GM23338 (cell line): ENCODE results near the gene MARCHF10. TPM values are rescaled to one million over a fixed set of nuclear protein-coding genes. Genes with fewer than 3 reads are reported as not detected.

Source experiments
- ATAC-seq: fragments of 200-7000 bp; cut with Tn5 transposase; 3 replicates; pipeline ENCODE4 v1.9.1; 2020
- DNase-seq: peaks from one replicate; pipeline ENCODE4 v3.0.0-alpha.2; 2015; ENCODE audit warnings: low spot score
- H2AFZ ChIP-seq: fragments of 200-600 bp; sonication (generic); 2 replicates; pipeline ENCODE4 v1.8.0; 2016; ENCODE audit warnings: antibody characterized with exemption, mild to moderate bottlenecking, moderate library complexity
- H3F3A ChIP-seq: fragments of 200-600 bp; sonication (generic); replicated peaks from 2 replicates; pipeline ENCODE4 v1.8.0; 2017; ENCODE audit warnings: antibody characterized with exemption, mixed run types, low read depth
- H3K27ac ChIP-seq: fragments of 200-600 bp; sonication (generic); 2 replicates; pipeline ENCODE4 v1.6.1; 2016; ENCODE audit warnings: low read depth
- H3K27me3 ChIP-seq: fragments of 200-600 bp; sonication (generic); 2 replicates; pipeline ENCODE4 v1.8.0; 2016; ENCODE audit warnings: mild to moderate bottlenecking, mixed run types, moderate library complexity; ENCODE audit not compliant: insufficient read depth
- H3K36me3 ChIP-seq: fragments of 200-600 bp; sonication (generic); 2 replicates; pipeline ENCODE4 v1.8.0; 2016; ENCODE audit warnings: mild to moderate bottlenecking; ENCODE audit not compliant: insufficient read depth
- H3K4me1 ChIP-seq: fragments of 200-600 bp; sonication (generic); 2 replicates; pipeline ENCODE4 v1.8.0; 2016; ENCODE audit warnings: mild to moderate bottlenecking, moderate library complexity; ENCODE audit not compliant: insufficient read depth
- H3K4me2 ChIP-seq: fragments of 200-600 bp; sonication (generic); 2 replicates; pipeline ENCODE4 v1.7.1; 2017; ENCODE audit warnings: mixed run types
- H3K4me3 ChIP-seq: fragments of 200-600 bp; sonication (generic); 2 replicates; pipeline ENCODE4 v1.6.1; 2016; ENCODE audit warnings: mixed run types
- H3K79me2 ChIP-seq: fragments of 200-600 bp; sonication (generic); replicated peaks from 2 replicates; pipeline ENCODE4 v1.8.0; 2017; ENCODE audit warnings: mild to moderate bottlenecking; ENCODE audit not compliant: insufficient read depth
- H3K9me2 ChIP-seq: fragments of 200-600 bp; sonication (generic); 2 replicates; pipeline ENCODE4 v1.8.0; 2017; ENCODE audit not compliant: insufficient read depth
- H4K20me1 ChIP-seq: fragments of 200-600 bp; sonication (generic); replicated peaks from 2 replicates; pipeline ENCODE4 v1.8.0; 2017; ENCODE audit warnings: mild to moderate bottlenecking; ENCODE audit not compliant: insufficient read depth
- H3K27ac Mint-ChIP-seq: 2 replicates; pipeline ENCODE4 v1.8.0; 2020; ENCODE audit warnings: inconsistent platforms, mild to moderate bottlenecking, moderate library complexity, mixed read lengths
- H3K27me3 Mint-ChIP-seq: 3 replicates; pipeline ENCODE4 v1.8.0; 2022; ENCODE audit warnings: low read depth, mild to moderate bottlenecking, moderate library complexity, mixed read lengths, inconsistent platforms; ENCODE audit not compliant: insufficient read depth, poor library complexity
- H3K36me3 Mint-ChIP-seq: 3 replicates; pipeline ENCODE4 v1.8.0; 2021; ENCODE audit warnings: low read depth, mild to moderate bottlenecking, inconsistent platforms, moderate library complexity, mixed read lengths
- H3K4me1 Mint-ChIP-seq: 3 replicates; pipeline ENCODE4 v1.8.0; 2020; ENCODE audit warnings: mild to moderate bottlenecking, inconsistent platforms, mixed read lengths
- H3K4me3 Mint-ChIP-seq: 3 replicates; pipeline ENCODE4 v1.8.0; 2021; ENCODE audit warnings: moderate library complexity, mild to moderate bottlenecking, inconsistent platforms, mixed read lengths
- H3K9me3 Mint-ChIP-seq: 3 replicates; pipeline ENCODE4 v1.8.0; 2020; ENCODE audit warnings: moderate library complexity, mild to moderate bottlenecking, inconsistent platforms, mixed read lengths
- CREB1 ChIP-seq: fragments of 250-450 bp; sonication (Bioruptor Pico); IDR thresholded peaks from 2 replicates; pipeline ENCODE4 v1.5.0; 2020; ENCODE audit warnings: low read depth, mild to moderate bottlenecking, moderate library complexity
- EZH2 ChIP-seq: fragments of 200-600 bp; sonication (generic); IDR thresholded peaks from one replicate; pipeline ENCODE4 v1.8.0; 2017; ENCODE audit warnings: antibody characterized with exemption, mild to moderate bottlenecking, low read depth; ENCODE audit not compliant: unreplicated experiment
- JUNB ChIP-seq: IDR thresholded peaks from one replicate; pipeline ENCODE4 v1.6.1; 2016; ENCODE audit warnings: antibody characterized with exemption; ENCODE audit not compliant: unreplicated experiment
- NANOG ChIP-seq: IDR thresholded peaks from 2 replicates; pipeline ENCODE4 v1.6.1; 2016; ENCODE audit warnings: antibody characterized with exemption, borderline replicate concordance
- POLR2AphosphoS5 ChIP-seq: IDR thresholded peaks from 2 replicates; pipeline ENCODE4 v1.6.1; 2016; ENCODE audit warnings: antibody characterized with exemption, low read depth
- STAT1 ChIP-seq: IDR thresholded peaks from one replicate; pipeline ENCODE4 v1.6.1; 2016; ENCODE audit warnings: antibody characterized with exemption; ENCODE audit not compliant: unreplicated experiment
- ZNF114 ChIP-seq: fragments of 250-450 bp; sonication (Bioruptor Pico); IDR thresholded peaks from 2 replicates; pipeline ENCODE4 v1.5.0; 2020; ENCODE audit warnings: mild to moderate bottlenecking, moderate library complexity
- polyA plus RNA-seq: library from polyadenylated mRNA; unstranded; fragments of >200 nt; fragmentation: Nextera tagmentation; extraction: Ambion mirVana; gene quantifications from 2 replicates; pipeline ENCODE4 v1.2.1, GENCODE V29; 2016
- total RNA-seq: library from RNA; depleted of rRNA; stranded (reverse); fragments of >200 nt; shearing (Covaris generic); gene quantifications from 2 replicates; pipeline ENCODE4 v1.2.3, GENCODE V29; 2014
- TF ChIP-seq, protein P1 (sequence below), 2 experiments: fragments of 200-600 bp in 1 of 2; sonication (generic) in 1 of 2; conservative IDR thresholded peaks; 2 replicates each; pipeline versions ENCODE4 v1.5.1 to v1.6.1; 2016 to 2017; ENCODE audit warnings: antibody characterized with exemption in 2 of 2, low read depth in 2 of 2, mild to moderate bottlenecking in 2 of 2, moderate library complexity in 1 of 2
- TF ChIP-seq, protein P2 (sequence below): IDR thresholded peaks from one replicate; pipeline ENCODE4 v1.6.1; 2018; ENCODE audit warnings: antibody characterized with exemption; ENCODE audit not compliant: unreplicated experiment
- TF ChIP-seq, protein P3 (sequence below): fragments of 250-450 bp; sonication (Bioruptor Pico); IDR thresholded peaks from 2 replicates; pipeline ENCODE4 v1.5.0; 2020; ENCODE audit warnings: mild to moderate bottlenecking, moderate library complexity

Gene MARCHF10
- total and polyA plus RNA-seq, 2 experiments from 2014 or later: 0.50 TPM; not detected in 1

DNA sequence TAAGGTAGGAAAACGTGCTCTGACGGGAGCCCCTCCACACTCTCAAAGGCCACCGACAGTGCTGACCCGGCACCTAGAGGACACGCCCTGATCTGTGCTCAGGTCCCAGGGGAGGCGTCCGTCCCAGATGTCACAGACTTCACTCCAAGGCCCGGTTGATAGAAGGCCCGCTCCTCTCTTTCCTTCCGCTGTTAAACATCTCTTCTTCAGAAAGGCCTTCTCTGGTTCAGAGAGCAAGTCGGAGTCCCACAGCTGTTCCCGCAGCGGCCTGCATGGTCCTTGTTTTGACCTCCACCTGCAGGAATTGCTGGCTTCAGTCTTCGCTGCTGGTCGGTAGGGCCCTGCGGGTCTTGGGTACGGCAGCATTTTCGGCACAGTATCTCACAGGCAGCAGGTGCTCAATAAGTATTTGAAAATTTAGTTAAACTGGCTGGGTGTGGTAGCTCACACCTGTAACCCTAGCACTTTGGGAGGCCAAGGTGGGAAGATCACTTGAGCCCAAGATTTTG is 92.2 kb downstream of the MARCHF10 start (continued):
- TF ChIP-seq, protein P1, sequence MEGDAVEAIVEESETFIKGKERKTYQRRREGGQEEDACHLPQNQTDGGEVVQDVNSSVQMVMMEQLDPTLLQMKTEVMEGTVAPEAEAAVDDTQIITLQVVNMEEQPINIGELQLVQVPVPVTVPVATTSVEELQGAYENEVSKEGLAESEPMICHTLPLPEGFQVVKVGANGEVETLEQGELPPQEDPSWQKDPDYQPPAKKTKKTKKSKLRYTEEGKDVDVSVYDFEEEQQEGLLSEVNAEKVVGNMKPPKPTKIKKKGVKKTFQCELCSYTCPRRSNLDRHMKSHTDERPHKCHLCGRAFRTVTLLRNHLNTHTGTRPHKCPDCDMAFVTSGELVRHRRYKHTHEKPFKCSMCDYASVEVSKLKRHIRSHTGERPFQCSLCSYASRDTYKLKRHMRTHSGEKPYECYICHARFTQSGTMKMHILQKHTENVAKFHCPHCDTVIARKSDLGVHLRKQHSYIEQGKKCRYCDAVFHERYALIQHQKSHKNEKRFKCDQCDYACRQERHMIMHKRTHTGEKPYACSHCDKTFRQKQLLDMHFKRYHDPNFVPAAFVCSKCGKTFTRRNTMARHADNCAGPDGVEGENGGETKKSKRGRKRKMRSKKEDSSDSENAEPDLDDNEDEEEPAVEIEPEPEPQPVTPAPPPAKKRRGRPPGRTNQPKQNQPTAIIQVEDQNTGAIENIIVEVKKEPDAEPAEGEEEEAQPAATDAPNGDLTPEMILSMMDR (conservative IDR thresholded peaks at IDR 0.05; ENCODE audit: low read depth in 2 of 2): no peak
- TF ChIP-seq POLR2AphosphoS5 (no peak), STAT1 (no peak), ZNF114 (CRISPR knock-in tag) (no peak), JUNB (no peak), CREB1 (no peak)

DNA sequence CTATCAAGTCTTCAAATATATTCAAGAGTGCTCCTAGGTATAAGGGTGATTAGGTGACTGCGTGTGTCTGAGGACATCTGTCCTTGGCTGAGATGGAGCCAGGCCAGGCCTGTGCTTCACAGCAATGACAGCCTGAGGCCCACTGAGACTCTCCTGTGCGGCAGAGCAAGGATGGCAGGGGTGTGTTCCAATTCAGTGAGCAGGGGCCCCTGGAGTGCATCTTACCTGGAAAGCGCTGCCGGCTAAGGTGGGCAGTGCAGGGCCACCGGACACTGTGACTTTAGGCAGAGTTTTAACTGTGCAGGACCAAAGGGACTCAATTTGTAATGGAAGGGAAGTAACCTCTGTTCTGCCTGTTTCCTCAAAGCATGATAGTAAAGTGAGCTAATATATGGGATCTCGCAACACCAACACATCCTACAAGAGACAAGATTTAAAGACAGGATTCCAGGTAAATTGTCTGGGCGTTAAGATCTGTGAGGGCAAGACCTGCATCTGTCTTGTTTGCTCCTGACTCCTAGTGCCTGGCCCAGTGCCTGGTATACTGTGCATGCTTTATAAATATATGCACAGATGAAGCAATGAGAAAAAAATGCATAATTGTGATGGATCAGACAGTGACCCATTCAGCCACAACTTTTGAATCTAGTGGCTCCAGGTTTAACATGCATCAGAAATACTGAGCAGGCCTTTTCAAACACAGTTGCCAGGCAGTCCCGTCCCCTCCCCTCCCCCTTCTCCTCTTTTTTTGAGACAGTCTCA is 93.9 kb downstream of the MARCHF10 start:
- Mint-ChIP-seq H3K4me1 (peaks cover 13% of the 10 kb centered on the region), H3K27ac (no peak overlapping the region), H3K36me3 (peaks cover 7% of the 10 kb centered on the region; the same call in 2 of the 3 replicates), H3K9me3 (peaks cover 7% of the 10 kb centered on the region), H3K4me3 (no peak overlapping the region), H3K27me3 (peaks cover 9% of the 10 kb centered on the region)
- Histone ChIP-seq H3K27me3 (no peaks in the 10 kb centered on the region), H3K36me3 (no peaks in the 10 kb centered on the region), H4K20me1 (no peaks in the 10 kb centered on the region), H2AFZ (0 out of 2 replicates have a peak overlapping the region, but pooled peaks have one; percentile 64), H3K4me1 (0 out of 2 replicates have a peak, but pooled peaks cover 3% of the 10 kb centered on the region), H3K79me2 (no peaks in the 10 kb centered on the region), H3F3A (no peaks in the 10 kb centered on the region), H3K27ac (no peak overlapping the region), H3K9me2 (no peaks in the 10 kb centered on the region), H3K4me3 (no peak overlapping the region), H3K4me2 (no peak overlapping the region)
- ATAC-seq (no peak), DNase-seq (no peak)
- TF ChIP-seq JUNB (no peak), ZNF114 (CRISPR knock-in tag) (no peak), EZH2 (no peak), NANOG (no peak)
- TF ChIP-seq, protein P2, sequence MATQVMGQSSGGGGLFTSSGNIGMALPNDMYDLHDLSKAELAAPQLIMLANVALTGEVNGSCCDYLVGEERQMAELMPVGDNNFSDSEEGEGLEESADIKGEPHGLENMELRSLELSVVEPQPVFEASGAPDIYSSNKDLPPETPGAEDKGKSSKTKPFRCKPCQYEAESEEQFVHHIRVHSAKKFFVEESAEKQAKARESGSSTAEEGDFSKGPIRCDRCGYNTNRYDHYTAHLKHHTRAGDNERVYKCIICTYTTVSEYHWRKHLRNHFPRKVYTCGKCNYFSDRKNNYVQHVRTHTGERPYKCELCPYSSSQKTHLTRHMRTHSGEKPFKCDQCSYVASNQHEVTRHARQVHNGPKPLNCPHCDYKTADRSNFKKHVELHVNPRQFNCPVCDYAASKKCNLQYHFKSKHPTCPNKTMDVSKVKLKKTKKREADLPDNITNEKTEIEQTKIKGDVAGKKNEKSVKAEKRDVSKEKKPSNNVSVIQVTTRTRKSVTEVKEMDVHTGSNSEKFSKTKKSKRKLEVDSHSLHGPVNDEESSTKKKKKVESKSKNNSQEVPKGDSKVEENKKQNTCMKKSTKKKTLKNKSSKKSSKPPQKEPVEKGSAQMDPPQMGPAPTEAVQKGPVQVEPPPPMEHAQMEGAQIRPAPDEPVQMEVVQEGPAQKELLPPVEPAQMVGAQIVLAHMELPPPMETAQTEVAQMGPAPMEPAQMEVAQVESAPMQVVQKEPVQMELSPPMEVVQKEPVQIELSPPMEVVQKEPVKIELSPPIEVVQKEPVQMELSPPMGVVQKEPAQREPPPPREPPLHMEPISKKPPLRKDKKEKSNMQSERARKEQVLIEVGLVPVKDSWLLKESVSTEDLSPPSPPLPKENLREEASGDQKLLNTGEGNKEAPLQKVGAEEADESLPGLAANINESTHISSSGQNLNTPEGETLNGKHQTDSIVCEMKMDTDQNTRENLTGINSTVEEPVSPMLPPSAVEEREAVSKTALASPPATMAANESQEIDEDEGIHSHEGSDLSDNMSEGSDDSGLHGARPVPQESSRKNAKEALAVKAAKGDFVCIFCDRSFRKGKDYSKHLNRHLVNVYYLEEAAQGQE: no peak
- TF ChIP-seq, protein P3, sequence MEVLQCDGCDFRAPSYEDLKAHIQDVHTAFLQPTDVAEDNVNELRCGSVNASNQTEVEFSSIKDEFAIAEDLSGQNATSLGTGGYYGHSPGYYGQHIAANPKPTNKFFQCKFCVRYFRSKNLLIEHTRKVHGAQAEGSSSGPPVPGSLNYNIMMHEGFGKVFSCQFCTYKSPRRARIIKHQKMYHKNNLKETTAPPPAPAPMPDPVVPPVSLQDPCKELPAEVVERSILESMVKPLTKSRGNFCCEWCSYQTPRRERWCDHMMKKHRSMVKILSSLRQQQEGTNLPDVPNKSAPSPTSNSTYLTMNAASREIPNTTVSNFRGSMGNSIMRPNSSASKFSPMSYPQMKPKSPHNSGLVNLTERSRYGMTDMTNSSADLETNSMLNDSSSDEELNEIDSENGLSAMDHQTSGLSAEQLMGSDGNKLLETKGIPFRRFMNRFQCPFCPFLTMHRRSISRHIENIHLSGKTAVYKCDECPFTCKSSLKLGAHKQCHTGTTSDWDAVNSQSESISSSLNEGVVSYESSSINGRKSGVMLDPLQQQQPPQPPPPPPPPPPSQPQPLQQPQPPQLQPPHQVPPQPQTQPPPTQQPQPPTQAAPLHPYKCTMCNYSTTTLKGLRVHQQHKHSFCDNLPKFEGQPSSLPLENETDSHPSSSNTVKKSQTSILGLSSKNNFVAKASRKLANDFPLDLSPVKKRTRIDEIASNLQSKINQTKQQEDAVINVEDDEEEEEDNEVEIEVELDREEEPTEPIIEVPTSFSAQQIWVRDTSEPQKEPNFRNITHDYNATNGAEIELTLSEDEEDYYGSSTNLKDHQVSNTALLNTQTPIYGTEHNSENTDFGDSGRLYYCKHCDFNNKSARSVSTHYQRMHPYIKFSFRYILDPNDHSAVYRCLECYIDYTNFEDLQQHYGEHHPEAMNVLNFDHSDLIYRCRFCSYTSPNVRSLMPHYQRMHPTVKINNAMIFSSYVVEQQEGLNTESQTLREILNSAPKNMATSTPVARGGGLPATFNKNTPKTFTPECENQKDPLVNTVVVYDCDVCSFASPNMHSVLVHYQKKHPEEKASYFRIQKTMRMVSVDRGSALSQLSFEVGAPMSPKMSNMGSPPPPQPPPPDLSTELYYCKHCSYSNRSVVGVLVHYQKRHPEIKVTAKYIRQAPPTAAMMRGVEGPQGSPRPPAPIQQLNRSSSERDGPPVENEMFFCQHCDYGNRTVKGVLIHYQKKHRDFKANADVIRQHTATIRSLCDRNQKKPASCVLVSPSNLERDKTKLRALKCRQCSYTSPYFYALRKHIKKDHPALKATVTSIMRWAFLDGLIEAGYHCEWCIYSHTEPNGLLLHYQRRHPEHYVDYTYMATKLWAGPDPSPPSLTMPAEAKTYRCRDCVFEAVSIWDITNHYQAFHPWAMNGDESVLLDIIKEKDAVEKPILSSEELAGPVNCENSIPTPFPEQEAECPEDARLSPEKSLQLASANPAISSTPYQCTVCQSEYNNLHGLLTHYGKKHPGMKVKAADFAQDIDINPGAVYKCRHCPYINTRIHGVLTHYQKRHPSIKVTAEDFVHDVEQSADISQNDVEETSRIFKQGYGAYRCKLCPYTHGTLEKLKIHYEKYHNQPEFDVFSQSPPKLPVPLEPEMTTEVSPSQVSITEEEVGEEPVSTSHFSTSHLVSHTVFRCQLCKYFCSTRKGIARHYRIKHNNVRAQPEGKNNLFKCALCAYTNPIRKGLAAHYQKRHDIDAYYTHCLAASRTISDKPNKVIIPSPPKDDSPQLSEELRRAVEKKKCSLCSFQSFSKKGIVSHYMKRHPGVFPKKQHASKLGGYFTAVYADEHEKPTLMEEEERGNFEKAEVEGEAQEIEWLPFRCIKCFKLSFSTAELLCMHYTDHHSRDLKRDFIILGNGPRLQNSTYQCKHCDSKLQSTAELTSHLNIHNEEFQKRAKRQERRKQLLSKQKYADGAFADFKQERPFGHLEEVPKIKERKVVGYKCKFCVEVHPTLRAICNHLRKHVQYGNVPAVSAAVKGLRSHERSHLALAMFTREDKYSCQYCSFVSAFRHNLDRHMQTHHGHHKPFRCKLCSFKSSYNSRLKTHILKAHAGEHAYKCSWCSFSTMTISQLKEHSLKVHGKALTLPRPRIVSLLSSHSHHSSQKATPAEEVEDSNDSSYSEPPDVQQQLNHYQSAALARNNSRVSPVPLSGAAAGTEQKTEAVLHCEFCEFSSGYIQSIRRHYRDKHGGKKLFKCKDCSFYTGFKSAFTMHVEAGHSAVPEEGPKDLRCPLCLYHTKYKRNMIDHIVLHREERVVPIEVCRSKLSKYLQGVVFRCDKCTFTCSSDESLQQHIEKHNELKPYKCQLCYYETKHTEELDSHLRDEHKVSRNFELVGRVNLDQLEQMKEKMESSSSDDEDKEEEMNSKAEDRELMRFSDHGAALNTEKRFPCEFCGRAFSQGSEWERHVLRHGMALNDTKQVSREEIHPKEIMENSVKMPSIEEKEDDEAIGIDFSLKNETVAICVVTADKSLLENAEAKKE (CRISPR knock-in tag): no peak
- TF ChIP-seq, protein P1 (conservative IDR thresholded peaks at IDR 0.05; ENCODE audit: low read depth in 2 of 2): no peak
